ENCODE results near the gene PIGH. TPM values are rescaled to one million over a fixed set of nuclear protein-coding genes. Genes with fewer than 3 reads are reported as not detected.
"Not testable (repeated sequence)": the region's sequence is repeated elsewhere in the genome, so short reads cannot be mapped to it uniquely, and the experiment has no call there.

Gene PIGH
- total RNA-seq, 1 experiment from 2014 or later, result 112 TPM

GRCh38 chr14:67549734-67550133 is 50.3 kb downstream of the PIGH start:
- Histone ChIP-seq H3K4me1 (ENCODE audit: low read length) (no peaks in the 10 kb centered on the region), H3K4me3 (ENCODE audit: low read length) (no peak overlapping the region), H3K27ac (ENCODE audit: low read length) (no peak overlapping the region), H3K79me2 (ENCODE audit: low read length) (no peaks in the 10 kb centered on the region), H3K4me2 (ENCODE audit: low read depth, low read length, poor library complexity, severe bottlenecking) (no peak overlapping the region), H3K27me3 (ENCODE audit: low read length) (no peaks in the 10 kb centered on the region), H3K9me2 (replicated peaks; ENCODE audit: insufficient read depth, low read length) (no peaks in the 10 kb centered on the region), H3K9me3 (ENCODE audit: low read length) (no peaks in the 10 kb centered on the region), H4K20me1 (ENCODE audit: insufficient read depth, low read depth, low read length) (no peaks in the 10 kb centered on the region), H3K9ac (ENCODE audit: low read length) (no peak overlapping the region), H3K36me3 (ENCODE audit: insufficient read depth, low read length) (no peaks in the 10 kb centered on the region), H2AFZ (ENCODE audit: low read length) (no peak overlapping the region)
- no peak for DNase-seq

- Histone ChIP-seq H4K20me1 (ENCODE audit: insufficient read depth, low read depth, low read length) (no peaks in the 10 kb centered on the region), H3K9ac (ENCODE audit: low read length) (no peak overlapping the region), H3K4me1 (ENCODE audit: low read length) (no peaks in the 10 kb centered on the region), H3K4me2 (ENCODE audit: low read depth, low read length, poor library complexity, severe bottlenecking) (no peak overlapping the region), H3K27me3 (ENCODE audit: low read length) (no peaks in the 10 kb centered on the region), H3K27ac (ENCODE audit: low read length) (no peak overlapping the region), H3K79me2 (ENCODE audit: low read length) (no peaks in the 10 kb centered on the region), H3K4me3 (ENCODE audit: low read length) (no peak overlapping the region), H3K9me3 (ENCODE audit: low read length) (no peaks in the 10 kb centered on the region), H3K9me2 (replicated peaks; ENCODE audit: insufficient read depth, low read length) (no peaks in the 10 kb centered on the region), H2AFZ (ENCODE audit: low read length) (no peak overlapping the region), H3K36me3 (ENCODE audit: insufficient read depth, low read length) (no peaks in the 10 kb centered on the region)
- no peak for DNase-seq
Measured at GRCh38 chr14:67547224-67547780, 52.8 kb downstream of the PIGH start.

- no peak overlapping the region for H3K27ac ChIP-seq (ENCODE audit: low read length)
- H4K20me1 ChIP-seq (ENCODE audit: insufficient read depth, low read depth, low read length), result no peaks in the 10 kb centered on the region
- H3K27me3 ChIP-seq (ENCODE audit: low read length), result no peaks in the 10 kb centered on the region
- H3K4me2 ChIP-seq (ENCODE audit: low read depth, low read length, poor library complexity, severe bottlenecking), result no peak overlapping the region
- H3K4me1 ChIP-seq (ENCODE audit: low read length), result no peaks in the 10 kb centered on the region
- no peaks in the 10 kb centered on the region for H3K36me3 ChIP-seq (ENCODE audit: insufficient read depth, low read length)
- no peak overlapping the region for H3K4me3 ChIP-seq (ENCODE audit: low read length)
- H3K9me3 ChIP-seq (ENCODE audit: low read length), result no peaks in the 10 kb centered on the region
- no peak for DNase-seq
- H3K79me2 ChIP-seq (ENCODE audit: low read length), result no peaks in the 10 kb centered on the region
- no peak overlapping the region for H3K9ac ChIP-seq (ENCODE audit: low read length)
- H3K9me2 ChIP-seq (replicated peaks; ENCODE audit: insufficient read depth, low read length), result no peaks in the 10 kb centered on the region
- no peak overlapping the region for H2AFZ ChIP-seq (ENCODE audit: low read length)
Measured at GRCh38 chr14:67544590-67544989, 55.5 kb downstream of the PIGH start.

GRCh38 chr14:67542620-67543019 is 57.4 kb downstream of the PIGH start:
- not testable (repeated sequence) for H3K36me3 ChIP-seq (ENCODE audit: insufficient read depth, low read length); H3K9ac ChIP-seq (ENCODE audit: low read length); H3K79me2 ChIP-seq (ENCODE audit: low read length); H2AFZ ChIP-seq (ENCODE audit: low read length); DNase-seq; H3K9me2 ChIP-seq (replicated peaks; ENCODE audit: insufficient read depth, low read length); H3K9me3 ChIP-seq (ENCODE audit: low read length); H3K27ac ChIP-seq (ENCODE audit: low read length); H3K4me2 ChIP-seq (ENCODE audit: low read depth, low read length, poor library complexity, severe bottlenecking); H3K4me3 ChIP-seq (ENCODE audit: low read length); H3K27me3 ChIP-seq (ENCODE audit: low read length); H4K20me1 ChIP-seq (ENCODE audit: insufficient read depth, low read depth, low read length); H3K4me1 ChIP-seq (ENCODE audit: low read length)

- Histone ChIP-seq H3K79me2 (ENCODE audit: low read length) (no peaks in the 10 kb centered on the region), H2AFZ (ENCODE audit: low read length) (peak overlapping the region; percentile 32; the same call in 1 of the 2 replicates), H3K4me1 (ENCODE audit: low read length) (no peaks in the 10 kb centered on the region), H3K36me3 (ENCODE audit: insufficient read depth, low read length) (no peaks in the 10 kb centered on the region), H3K27me3 (ENCODE audit: low read length) (no peaks in the 10 kb centered on the region), H4K20me1 (ENCODE audit: insufficient read depth, low read depth, low read length) (no peaks in the 10 kb centered on the region), H3K4me2 (ENCODE audit: low read depth, low read length, poor library complexity, severe bottlenecking) (no peak overlapping the region), H3K9ac (ENCODE audit: low read length) (no peak overlapping the region), H3K9me2 (replicated peaks; ENCODE audit: insufficient read depth, low read length) (no peaks in the 10 kb centered on the region), H3K27ac (ENCODE audit: low read length) (no peak overlapping the region), H3K4me3 (ENCODE audit: low read length) (no peak overlapping the region), H3K9me3 (ENCODE audit: low read length) (no peaks in the 10 kb centered on the region)
- no peak for DNase-seq
Measured at GRCh38 chr14:67541448-67542387, 58.4 kb downstream of the PIGH start.

Small RNA genes lying within 50 kb of the gene (small RNA-seq; reads per million reads assigned to genes)
- gene AL132640.3 (not detected), gene RF00019 (not detected)

Other genes starting within 250 kb of the PIGH start
- 79.5 and 88.5 TPM in 2 replicates for gene ATP6V1D, start 240.5 kb downstream of the PIGH start, total RNA-seq (2014; rRNA removed; shearing (Covaris generic); ENCODE audit: low replicate concordance)
- gene EIF2S1, start 239.9 kb downstream of the PIGH start, total RNA-seq (2014; rRNA removed; shearing (Covaris generic); ENCODE audit: low replicate concordance), result 171 and 266 TPM in 2 replicates
- gene PLEK2, start 188.1 kb downstream of the PIGH start, total RNA-seq (2014; rRNA removed; shearing (Covaris generic); ENCODE audit: low replicate concordance), result not detected in 2 replicates
- 60.2 and 84.7 TPM in 2 replicates for gene TMEM229B, start 111.5 kb downstream of the PIGH start, total RNA-seq (2014; rRNA removed; shearing (Covaris generic); ENCODE audit: low replicate concordance)
- gene PLEKHH1, start 67.0 kb downstream of the PIGH start, total RNA-seq (2014; rRNA removed; shearing (Covaris generic); ENCODE audit: low replicate concordance), result 0.83 and 3.7 TPM in 2 replicates
- 6.0 and 17.7 TPM in 2 replicates for gene ARG2, start 19.7 kb upstream of the PIGH start, total RNA-seq (2014; rRNA removed; shearing (Covaris generic); ENCODE audit: low replicate concordance)
- 105 and 106 TPM in 2 replicates for gene VTI1B, start 74.4 kb upstream of the PIGH start, total RNA-seq (2014; rRNA removed; shearing (Covaris generic); ENCODE audit: low replicate concordance)
- 126 and 147 TPM in 2 replicates for gene RDH11, start 95.5 kb upstream of the PIGH start, total RNA-seq (2014; rRNA removed; shearing (Covaris generic); ENCODE audit: low replicate concordance)
- not detected in 2 replicates for gene RDH12, start 101.6 kb upstream of the PIGH start, total RNA-seq (2014; rRNA removed; shearing (Covaris generic); ENCODE audit: low replicate concordance)
- gene ZFYVE26, start 216.3 kb upstream of the PIGH start, total RNA-seq (2014; rRNA removed; shearing (Covaris generic); ENCODE audit: low replicate concordance), result 31.3 and 47.0 TPM in 2 replicates
- gene RAD51B, start 219.5 kb upstream of the PIGH start, total RNA-seq (2014; rRNA removed; shearing (Covaris generic); ENCODE audit: low replicate concordance), result 84.0 and 107 TPM in 2 replicates

Measured in Karpas-422 (cell line).